Adrenal gland (tissue), 5 donors: ENCODE measurements around the gene CCNI.
"Not testable (repeated sequence)": the region's sequence is repeated elsewhere in the genome, so short reads cannot be mapped to it uniquely, and the experiment has no call there.

Experiments used
- CTCF ChIP-seq, 6 experiments: fragments of 450-650 bp in 4 of 6; fragments of 200-600 bp in 2 of 6; sonication (generic) in 1 of 6; IDR thresholded peaks; 1 replicate in 5 of 6; 2 replicates in 1 of 6; pipeline versions ENCODE4 v1.5.1 to v1.8.0; 2016 to 2021; ENCODE audit warnings: antibody characterized with exemption in 6 of 6, mild to moderate bottlenecking in 2 of 6, moderate library complexity in 1 of 6
- POLR2A ChIP-seq, 2 donors: fragments of 450-650 bp; IDR thresholded peaks; one replicate each; pipeline ENCODE4 v1.6.1; 2017; ENCODE audit warnings: antibody characterized with exemption in 2 of 2, mild to moderate bottlenecking in 2 of 2, moderate library complexity in 1 of 2
- donor health status: DM: no; HTN: no; CAD: no.

GRCh38 chr4:77080806-77081205 is 5.0 kb upstream of the CCNI start:
- not testable (repeated sequence) for TF ChIP-seq POLR2A, CTCF (IDR thresholded peaks at IDR 0.05)
